Kidney (tissue), 14 donors: ENCODE measurements around the gene ANKRD1. TPM values are rescaled to one million over a fixed set of nuclear protein-coding genes. Genes with fewer than 3 reads are reported as not detected.

Experiments
- DNase-seq, 5 donors: peaks; one replicate each; pipeline ENCODE4 v3.0.0-alpha.2; 2013 to 2020
- FAIRE-seq: peaks from 2 replicates; lab custom pipeline; 2012; peaks lifted over from hg19 to GRCh38; lab: Jason Lieb, UNC
- H3K27ac ChIP-seq, 2 donors: one replicate each; pipeline ENCODE4 v1.7.0; 2013; ENCODE audit warnings: low read depth in 2 of 2, low read length in 2 of 2, inconsistent platforms in 1 of 2
- H3K27me3 ChIP-seq: one replicate; pipeline ENCODE4 v1.7.1; 2013; ENCODE audit warnings: low read length, inconsistent platforms; ENCODE audit not compliant: control insufficient read depth, insufficient read depth
- H3K36me3 ChIP-seq, 3 donors: one replicate each; pipeline versions ENCODE4 v1.7.0 to v1.7.1; 2013; ENCODE audit warnings: low read length in 3 of 3, control low read depth in 1 of 3, inconsistent platforms in 1 of 3; ENCODE audit not compliant: insufficient read depth in 3 of 3, control insufficient read depth in 2 of 3
- H3K4me1 ChIP-seq, 3 donors: one replicate each; pipeline versions ENCODE4 v1.7.0 to v1.7.1; 2013; ENCODE audit warnings: low read length in 3 of 3, inconsistent platforms in 1 of 3, low read depth in 1 of 3; ENCODE audit not compliant: control insufficient read depth in 2 of 3, insufficient read depth in 2 of 3
- H3K4me3 ChIP-seq, 3 donors: one replicate each; pipeline versions ENCODE4 v1.7.0 to v1.8.1; 2013; ENCODE audit warnings: low read length in 3 of 3, control low read depth in 1 of 3, inconsistent platforms in 1 of 3
- H3K9ac ChIP-seq, 3 donors: one replicate each; pipeline versions ENCODE4 v1.7.0 to v1.7.1; 2013; ENCODE audit warnings: low read length in 3 of 3, control low read depth in 1 of 3, inconsistent platforms in 1 of 3
- H3K9me3 ChIP-seq, 3 donors: one replicate each; pipeline versions ENCODE4 v1.7.0 to v1.7.1; 2013; ENCODE audit warnings: low read length in 3 of 3, control low read depth in 1 of 3, inconsistent platforms in 1 of 3; ENCODE audit not compliant: control insufficient read depth in 2 of 3, insufficient read depth in 1 of 3
- intact Hi-C: fragments of 100-400 bp; cut with DNase I; formaldehyde crosslinking; loops from one replicate; pipeline ENCODE4 v1.11.1; 2022
- polyA plus RNA-seq: library from polyadenylated mRNA; stranded (reverse); fragments of 350-450 nt; fragmentation: Illumina TruSeq; extraction: RNeasy Lipid Tissue Mini Kit (QIAGEN cat#74804); gene quantifications from one replicate; pipeline ENCODE4 v1.2.3, GENCODE V29; 2014; ENCODE audit warnings: low read depth, low replicate concordance; ENCODE audit not compliant: insufficient read depth
- total RNA-seq: library from RNA; stranded (reverse); fragmentation: NEBNext Ultra II Directional; extraction: Animal tissue kit (Norgen Biotek cat#: 25700); gene quantifications from one replicate; pipeline ENCODE4 v1.2.1, GENCODE V29; 2021
- TF ChIP-seq, protein P1 (sequence below): IDR thresholded peaks from 3 replicates; pipeline ENCODE4 v1.5.1; 2012; ENCODE audit warnings: mild to moderate bottlenecking, moderate library complexity, borderline replicate concordance; ENCODE audit not compliant: insufficient read depth; ENCODE audit errors: extremely low read depth
- donor health status: control.
- donor health status: control.
- donor health status: control.
- donor health status: control.
- donor health status: control.
- donor health status: DM: yes; HTN: yes; CAD: no.
- donor health status: Normal renal cell carcinoma (clear cell type).

Gene ANKRD1
- total and polyA plus RNA-seq, 2 donors from 2014 or later, result 0.58 TPM; not detected in 1

DNA sequence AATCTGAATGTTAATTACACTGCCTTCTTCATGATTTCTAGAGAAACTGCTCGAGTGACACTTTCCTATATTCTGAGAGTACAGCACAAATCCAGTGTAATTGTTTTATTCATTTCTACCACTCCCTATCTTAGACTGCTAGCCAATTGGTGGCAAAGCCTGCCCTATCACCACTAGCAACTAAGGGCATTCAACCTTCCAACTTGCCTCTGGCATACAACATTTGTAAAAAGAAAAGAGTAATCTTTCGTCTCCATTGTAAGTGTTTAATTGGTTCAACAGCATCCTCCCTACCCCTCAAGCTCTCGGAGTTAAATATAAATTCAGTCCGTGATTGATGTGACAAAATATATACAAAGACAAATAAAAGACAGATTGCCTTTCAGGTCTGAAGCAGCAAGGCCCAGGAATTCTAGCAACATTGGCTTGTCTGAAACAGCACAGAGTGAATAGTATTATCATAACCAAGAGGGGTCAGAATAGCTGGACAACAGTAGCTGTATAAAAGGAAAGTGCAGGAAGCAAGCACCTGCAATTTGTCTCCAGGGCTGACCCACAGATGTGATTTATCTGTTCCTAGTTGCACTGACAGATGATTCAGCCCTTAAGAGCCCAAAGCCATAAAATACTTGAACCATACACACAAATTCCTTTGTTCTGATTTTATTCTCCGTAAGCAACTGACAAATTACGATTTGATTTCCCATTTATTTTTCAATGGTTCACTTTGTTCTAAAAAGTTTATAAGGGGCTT, 47.6 kb upstream of the ANKRD1 start:
- no peak overlapping the region for H3K27ac ChIP-seq
- no peak overlapping the region for H3K4me3 ChIP-seq
- peak in 3 of 5 donors; percentile 33 to 74 (median 74) for DNase-seq
- no peaks in the 10 kb centered on the region for H3K4me1 ChIP-seq
- TF ChIP-seq, protein P1, sequence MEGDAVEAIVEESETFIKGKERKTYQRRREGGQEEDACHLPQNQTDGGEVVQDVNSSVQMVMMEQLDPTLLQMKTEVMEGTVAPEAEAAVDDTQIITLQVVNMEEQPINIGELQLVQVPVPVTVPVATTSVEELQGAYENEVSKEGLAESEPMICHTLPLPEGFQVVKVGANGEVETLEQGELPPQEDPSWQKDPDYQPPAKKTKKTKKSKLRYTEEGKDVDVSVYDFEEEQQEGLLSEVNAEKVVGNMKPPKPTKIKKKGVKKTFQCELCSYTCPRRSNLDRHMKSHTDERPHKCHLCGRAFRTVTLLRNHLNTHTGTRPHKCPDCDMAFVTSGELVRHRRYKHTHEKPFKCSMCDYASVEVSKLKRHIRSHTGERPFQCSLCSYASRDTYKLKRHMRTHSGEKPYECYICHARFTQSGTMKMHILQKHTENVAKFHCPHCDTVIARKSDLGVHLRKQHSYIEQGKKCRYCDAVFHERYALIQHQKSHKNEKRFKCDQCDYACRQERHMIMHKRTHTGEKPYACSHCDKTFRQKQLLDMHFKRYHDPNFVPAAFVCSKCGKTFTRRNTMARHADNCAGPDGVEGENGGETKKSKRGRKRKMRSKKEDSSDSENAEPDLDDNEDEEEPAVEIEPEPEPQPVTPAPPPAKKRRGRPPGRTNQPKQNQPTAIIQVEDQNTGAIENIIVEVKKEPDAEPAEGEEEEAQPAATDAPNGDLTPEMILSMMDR, result no peak
- H3K9ac ChIP-seq, result no peak overlapping the region
- no peaks in the 10 kb centered on the region for H3K9me3 ChIP-seq
- no peaks in the 10 kb centered on the region for H3K27me3 ChIP-seq
- no peak for FAIRE-seq
- intact Hi-C loops, result no loop called here
- H3K36me3 ChIP-seq, result no peaks in the 10 kb centered on the region

DNA sequence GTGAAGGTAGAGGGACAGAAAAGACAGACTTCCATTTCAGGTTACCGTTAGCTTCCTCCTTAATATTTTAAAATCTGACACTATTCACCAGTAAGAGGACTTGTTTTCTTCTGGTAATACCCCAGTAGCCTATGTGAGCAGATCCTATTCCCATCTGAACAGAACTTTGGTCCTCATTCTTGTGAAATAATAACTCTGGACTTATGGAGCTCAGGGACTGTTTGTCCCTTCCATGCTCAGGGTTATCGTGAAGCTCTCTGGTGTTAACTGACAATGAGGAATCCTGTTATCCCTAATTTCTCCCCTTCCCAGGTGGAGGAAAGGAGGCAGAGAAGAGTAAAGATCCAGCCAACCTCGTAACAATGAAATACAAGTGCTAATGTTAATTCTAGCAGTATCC, 47.0 kb upstream of the ANKRD1 start:
- Histone ChIP-seq H3K9me3 (no peaks in the 10 kb centered on the region), H3K27me3 (no peaks in the 10 kb centered on the region), H3K4me3 (no peak overlapping the region), H3K4me1 (no peaks in the 10 kb centered on the region), H3K36me3 (no peaks in the 10 kb centered on the region), H3K9ac (no peak overlapping the region), H3K27ac (no peak overlapping the region)
- FAIRE-seq, result no peak
- no peak for DNase-seq
- intact Hi-C loops, result no loop called here
- TF ChIP-seq, protein P1, result no peak

DNA sequence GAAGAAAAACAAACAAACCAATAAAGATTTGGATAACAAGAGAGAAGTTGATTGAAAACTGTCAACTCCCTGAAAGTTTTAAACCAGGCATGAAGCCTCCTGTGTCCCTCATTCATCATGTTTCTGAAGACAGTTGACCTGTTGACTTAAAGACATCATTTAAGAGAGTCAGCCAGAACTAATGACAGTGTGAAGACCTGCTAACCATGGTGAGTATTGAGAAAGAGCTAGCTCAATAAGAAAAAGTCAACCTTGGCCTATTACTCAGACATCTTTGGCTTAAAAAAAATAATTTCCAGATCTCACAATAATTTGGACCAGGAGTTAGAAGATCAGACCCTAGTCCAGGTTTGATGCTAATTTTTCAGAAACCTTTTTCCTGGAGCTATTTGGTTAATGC, 45.3 kb upstream of the ANKRD1 start:
- H3K9me3 ChIP-seq, result no peaks in the 10 kb centered on the region
- H3K4me3 ChIP-seq, result no peak overlapping the region
- intact Hi-C loops, result no loop called here
- no peaks in the 10 kb centered on the region for H3K36me3 ChIP-seq
- TF ChIP-seq, protein P1, result no peak
- no peak overlapping the region for H3K27ac ChIP-seq
- no peak overlapping the region for H3K9ac ChIP-seq
- no peaks in the 10 kb centered on the region for H3K4me1 ChIP-seq
- DNase-seq, result no peak
- no peak for FAIRE-seq
- H3K27me3 ChIP-seq, result no peaks in the 10 kb centered on the region
